ENCODE results near the gene ABCC11.

ABCC11 gene

DNA sequence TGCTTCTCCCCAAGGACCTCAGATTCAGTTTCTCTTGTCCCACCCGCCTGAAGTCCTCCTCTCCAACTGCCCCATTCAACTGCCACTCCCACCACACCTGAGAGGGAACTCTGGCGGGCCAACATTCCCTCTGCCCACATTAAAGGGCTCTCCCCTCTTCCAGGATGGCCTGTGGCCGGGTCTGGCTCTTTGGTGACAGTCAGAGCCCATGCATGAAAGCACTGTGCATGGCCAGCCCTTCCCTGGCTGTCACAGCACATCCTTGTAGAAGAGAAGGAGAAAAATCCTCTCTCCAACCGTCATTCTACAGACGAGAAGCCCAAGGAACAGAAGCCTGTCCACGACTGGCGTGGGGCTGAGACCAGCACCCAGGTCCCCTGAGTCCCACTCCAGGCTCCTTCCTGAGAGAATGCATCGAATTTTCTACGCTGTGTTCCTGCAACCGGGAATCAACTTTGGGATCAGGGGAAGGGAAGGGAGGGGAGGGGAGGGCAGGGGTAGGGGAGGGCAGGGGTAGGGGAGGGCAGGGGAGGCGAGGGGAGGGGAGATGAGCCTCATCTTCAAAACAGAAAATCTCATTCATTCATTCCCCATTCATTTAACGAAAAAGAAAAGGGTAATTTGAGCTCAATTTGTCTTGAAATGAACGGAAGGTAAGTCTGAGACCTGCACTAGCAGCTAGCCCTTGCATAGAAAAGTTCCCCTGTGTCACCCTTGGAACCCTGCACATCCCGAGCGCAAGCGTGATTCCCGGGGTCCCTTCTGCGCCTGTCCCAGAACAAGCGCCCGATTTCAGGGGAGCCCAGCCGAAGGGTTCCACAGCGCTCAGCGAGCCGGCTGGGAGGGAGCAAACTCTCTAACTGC, 91.2 kb downstream of the ABCC11 start, which contains the start of gene ABCC12:
ABCC12 (minus strand) TSS at position 68 of the 864 bp plus-strand sequence. CDS start 9,569 bp downstream, outside the sequence.
- H3K36me3 ChIP-seq (ENCODE audit: insufficient read depth, low read length): no peaks in the 10 kb centered on the region
- no peaks in the 10 kb centered on the region for H3K9me3 ChIP-seq (ENCODE audit: control insufficient read depth, insufficient read depth, low read length)
- no peak within 1 kb of the TSS for H3K9ac ChIP-seq (ENCODE audit: low read depth, low read length)
- no peaks in the 10 kb centered on the region for H3K4me1 ChIP-seq (ENCODE audit: insufficient read depth, low read length)

- H3K4me1 ChIP-seq (ENCODE audit: insufficient read depth, low read length): no peaks in the 10 kb centered on the region
- H3K9me3 ChIP-seq (ENCODE audit: control insufficient read depth, insufficient read depth, low read length): no peaks in the 10 kb centered on the region
- H3K36me3 ChIP-seq (ENCODE audit: insufficient read depth, low read length): no peaks in the 10 kb centered on the region
- H3K9ac ChIP-seq (ENCODE audit: low read depth, low read length): no peak overlapping the region
Observed at GRCh38 chr16:48153774-48154173, 93.6 kb downstream of the ABCC11 start.

GRCh38 chr16:48152226-48152625, 95.1 kb downstream of the ABCC11 start:
- Histone ChIP-seq H3K9me3 (ENCODE audit: control insufficient read depth, insufficient read depth, low read length) (no peaks in the 10 kb centered on the region), H3K36me3 (ENCODE audit: insufficient read depth, low read length) (no peaks in the 10 kb centered on the region), H3K9ac (ENCODE audit: low read depth, low read length) (no peak overlapping the region), H3K4me1 (ENCODE audit: insufficient read depth, low read length) (no peaks in the 10 kb centered on the region)

GRCh38 chr16:48150707-48151106, 96.6 kb downstream of the ABCC11 start:
- Histone ChIP-seq H3K9ac (ENCODE audit: low read depth, low read length) (no peak overlapping the region), H3K36me3 (ENCODE audit: insufficient read depth, low read length) (no peaks in the 10 kb centered on the region), H3K9me3 (ENCODE audit: control insufficient read depth, insufficient read depth, low read length) (no peaks in the 10 kb centered on the region), H3K4me1 (ENCODE audit: insufficient read depth, low read length) (no peaks in the 10 kb centered on the region)

GRCh38 chr16:48146710-48147109, 100.6 kb downstream of the ABCC11 start:
- Histone ChIP-seq H3K9me3 (ENCODE audit: control insufficient read depth, insufficient read depth, low read length) (no peaks in the 10 kb centered on the region), H3K36me3 (ENCODE audit: insufficient read depth, low read length) (no peaks in the 10 kb centered on the region), H3K9ac (ENCODE audit: low read depth, low read length) (no peak overlapping the region), H3K4me1 (ENCODE audit: insufficient read depth, low read length) (no peaks in the 10 kb centered on the region)

DNA sequence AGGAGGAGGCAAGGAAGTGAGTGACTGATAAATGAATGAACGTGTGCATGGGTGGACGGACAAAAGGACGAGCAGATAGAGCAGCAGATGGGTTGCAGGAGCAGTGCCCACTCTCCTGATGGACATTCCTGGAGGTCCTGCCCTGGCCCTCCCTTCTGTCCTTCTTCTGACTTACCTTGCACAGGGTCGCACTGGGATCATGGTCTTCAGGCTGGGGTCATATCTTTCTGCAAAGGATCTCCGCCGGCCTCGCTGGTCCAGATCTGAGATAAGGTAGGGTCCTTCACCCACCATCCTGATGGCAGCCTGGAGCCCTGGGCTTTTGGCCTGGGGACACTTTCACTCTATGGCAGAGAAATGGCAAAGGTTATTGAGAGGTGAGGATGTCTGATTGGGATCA, 101.2 kb downstream of the ABCC11 start:
- Histone ChIP-seq H3K9me3 (ENCODE audit: control insufficient read depth, insufficient read depth, low read length) (no peaks in the 10 kb centered on the region), H3K9ac (ENCODE audit: low read depth, low read length) (no peak overlapping the region), H3K36me3 (ENCODE audit: insufficient read depth, low read length) (no peaks in the 10 kb centered on the region), H3K4me1 (ENCODE audit: insufficient read depth, low read length) (no peaks in the 10 kb centered on the region)

DNA sequence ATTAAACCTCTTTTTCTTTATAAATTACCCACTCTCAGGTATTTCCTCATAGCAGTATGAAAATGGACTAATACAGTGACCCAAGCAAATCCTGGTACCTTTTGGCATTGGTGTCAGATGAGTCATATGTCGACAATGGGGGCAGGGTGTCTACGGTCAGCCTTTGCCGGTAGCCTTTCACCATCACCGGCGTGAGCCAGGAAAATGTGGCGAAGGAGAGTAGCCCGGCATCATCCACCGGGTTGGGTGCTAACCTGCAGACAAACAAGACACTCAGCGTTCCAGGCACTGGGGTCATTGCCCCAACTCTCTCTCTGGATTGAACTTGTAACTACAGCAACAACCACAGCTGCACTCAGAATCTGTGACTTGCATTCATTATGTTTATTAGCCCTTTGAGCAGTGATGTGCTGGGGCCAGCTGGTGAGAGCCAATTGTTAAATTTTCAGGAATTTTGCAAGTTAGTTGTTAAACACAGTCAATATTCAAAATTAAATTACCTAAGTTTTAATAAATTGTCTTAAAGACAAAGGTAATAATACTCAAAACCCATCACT, 103.4 kb downstream of the ABCC11 start:
- Histone ChIP-seq H3K9ac (ENCODE audit: low read depth, low read length) (no peak overlapping the region), H3K36me3 (ENCODE audit: insufficient read depth, low read length) (no peaks in the 10 kb centered on the region)

DNA sequence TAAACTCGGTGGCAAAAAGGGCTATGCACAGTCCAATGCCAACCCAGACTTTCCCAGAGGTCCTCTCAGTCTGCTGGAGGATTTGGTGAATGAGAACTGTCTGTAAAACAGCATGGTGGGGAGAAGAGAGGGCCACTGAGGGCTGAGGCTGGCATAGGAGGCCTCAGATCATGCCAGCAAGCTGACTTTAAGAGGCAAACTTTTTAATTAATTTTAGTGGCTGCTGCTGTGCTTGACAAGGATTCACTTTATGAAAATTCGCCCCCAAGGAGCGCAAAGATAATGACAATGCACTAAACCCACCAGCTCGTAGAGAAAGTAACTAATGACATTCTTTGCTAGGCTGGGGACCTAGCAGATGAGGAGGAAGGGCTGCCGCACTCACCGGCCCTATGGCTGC, 106.5 kb downstream of the ABCC11 start:
- no peaks in the 10 kb centered on the region for H3K36me3 ChIP-seq (ENCODE audit: insufficient read depth, low read length)
- H3K9me3 ChIP-seq (ENCODE audit: control insufficient read depth, insufficient read depth, low read length): no peaks in the 10 kb centered on the region
- peaks cover 4% of the 10 kb centered on the region for H3K4me1 ChIP-seq (ENCODE audit: insufficient read depth, low read length)
- H3K9ac ChIP-seq (ENCODE audit: low read depth, low read length): no peak overlapping the region

More for the DNA sequence above, 103.4 kb downstream of the ABCC11 start:
- no peaks in the 10 kb centered on the region for H3K4me1 ChIP-seq (ENCODE audit: insufficient read depth, low read length)
- H3K9me3 ChIP-seq (ENCODE audit: control insufficient read depth, insufficient read depth, low read length): no peaks in the 10 kb centered on the region

GRCh38 chr16:48139517-48139916, 107.8 kb downstream of the ABCC11 start:
- no peak overlapping the region for H3K9ac ChIP-seq (ENCODE audit: low read depth, low read length)
- H3K4me1 ChIP-seq (ENCODE audit: insufficient read depth, low read length): peaks cover 4% of the 10 kb centered on the region
- H3K36me3 ChIP-seq (ENCODE audit: insufficient read depth, low read length): no peaks in the 10 kb centered on the region
- no peaks in the 10 kb centered on the region for H3K9me3 ChIP-seq (ENCODE audit: control insufficient read depth, insufficient read depth, low read length)

GRCh38 chr16:48138543-48138942, 108.8 kb downstream of the ABCC11 start:
- H3K36me3 ChIP-seq (ENCODE audit: insufficient read depth, low read length): no peaks in the 10 kb centered on the region
- peaks cover 4% of the 10 kb centered on the region for H3K4me1 ChIP-seq (ENCODE audit: insufficient read depth, low read length)
- H3K9me3 ChIP-seq (ENCODE audit: control insufficient read depth, insufficient read depth, low read length): no peaks in the 10 kb centered on the region
- no peak overlapping the region for H3K9ac ChIP-seq (ENCODE audit: low read depth, low read length)

GRCh38 chr16:48137822-48138221, 109.5 kb downstream of the ABCC11 start:
- no peaks in the 10 kb centered on the region for H3K9me3 ChIP-seq (ENCODE audit: control insufficient read depth, insufficient read depth, low read length)
- no peak overlapping the region for H3K9ac ChIP-seq (ENCODE audit: low read depth, low read length)
- peaks cover 4% of the 10 kb centered on the region for H3K4me1 ChIP-seq (ENCODE audit: insufficient read depth, low read length)
- H3K36me3 ChIP-seq (ENCODE audit: insufficient read depth, low read length): no peaks in the 10 kb centered on the region

DNA sequence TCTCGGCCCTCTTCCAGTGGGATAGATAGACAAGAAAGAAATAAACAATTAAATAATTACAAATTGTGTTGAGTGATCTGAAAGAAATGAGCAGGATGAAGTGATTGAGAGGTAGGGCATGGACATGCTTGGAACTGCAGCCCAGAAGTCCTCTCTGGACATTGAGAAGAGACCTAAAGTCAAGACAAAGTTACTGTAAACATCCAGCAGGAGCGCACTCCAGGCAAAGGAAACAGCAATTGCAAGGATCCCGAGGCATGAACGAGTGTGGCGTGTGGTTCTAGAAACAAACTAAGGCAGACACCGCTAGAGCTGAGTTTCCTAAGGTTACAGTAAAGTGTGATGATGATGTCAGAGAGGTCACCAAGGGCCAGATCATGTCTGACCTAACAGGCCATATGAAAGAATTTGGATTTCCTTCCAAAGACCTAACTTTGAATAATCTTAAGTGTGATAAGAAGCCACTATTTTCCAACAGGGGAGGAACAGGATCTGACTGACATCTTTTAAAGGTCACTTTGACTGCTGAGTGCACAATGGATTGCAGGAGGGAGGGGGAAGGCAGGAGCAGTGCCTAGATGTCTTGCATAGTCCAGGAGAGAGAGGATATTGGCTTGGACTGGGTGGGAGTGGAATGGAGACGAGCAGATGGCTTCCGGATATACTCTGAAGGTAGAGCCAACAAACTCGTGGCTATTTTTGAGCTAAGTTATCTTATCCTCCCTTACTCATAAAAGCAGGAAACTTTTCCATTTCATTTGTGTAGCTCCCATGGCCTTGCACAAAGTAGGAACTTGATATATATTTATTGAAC, 110.6 kb downstream of the ABCC11 start:
- Histone ChIP-seq H3K9me3 (ENCODE audit: control insufficient read depth, insufficient read depth, low read length) (no peaks in the 10 kb centered on the region), H3K36me3 (ENCODE audit: insufficient read depth, low read length) (no peaks in the 10 kb centered on the region), H3K9ac (ENCODE audit: low read depth, low read length) (no peak overlapping the region), H3K4me1 (ENCODE audit: insufficient read depth, low read length) (peaks cover 4% of the 10 kb centered on the region)

- Histone ChIP-seq H3K4me1 (ENCODE audit: insufficient read depth, low read length) (peaks cover 4% of the 10 kb centered on the region), H3K36me3 (ENCODE audit: insufficient read depth, low read length) (no peaks in the 10 kb centered on the region), H3K9me3 (ENCODE audit: control insufficient read depth, insufficient read depth, low read length) (no peaks in the 10 kb centered on the region), H3K9ac (ENCODE audit: low read depth, low read length) (no peak overlapping the region)
Observed at GRCh38 chr16:48133455-48134211, 113.7 kb downstream of the ABCC11 start.

DNA sequence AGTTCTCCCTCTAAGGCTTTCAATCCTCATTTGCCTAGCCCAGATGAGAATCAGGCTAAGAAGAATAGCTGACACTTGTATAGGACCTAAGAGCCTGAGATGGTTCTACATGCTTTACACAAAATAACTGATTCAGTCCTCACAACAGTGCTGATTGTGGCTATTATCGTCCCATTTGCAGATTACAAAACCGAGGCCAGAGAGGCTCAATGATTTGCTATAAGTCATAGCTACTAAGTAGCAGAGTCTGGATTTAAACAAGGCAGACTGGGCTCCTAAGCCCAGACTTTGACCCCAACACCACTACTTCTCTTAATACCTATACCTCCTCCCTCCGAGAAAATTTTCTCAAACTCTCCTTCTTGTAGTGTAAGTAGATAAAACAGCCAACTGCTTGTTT, 114.6 kb downstream of the ABCC11 start:
- Histone ChIP-seq H3K9me3 (ENCODE audit: control insufficient read depth, insufficient read depth, low read length) (no peaks in the 10 kb centered on the region), H3K4me1 (ENCODE audit: insufficient read depth, low read length) (no peaks in the 10 kb centered on the region), H3K36me3 (ENCODE audit: insufficient read depth, low read length) (no peaks in the 10 kb centered on the region), H3K9ac (ENCODE audit: low read depth, low read length) (no peak overlapping the region)
